HEK293 (cell line): ENCODE results near the gene OLR1.

Experiments used
- FEZF1 ChIP-seq: fragments of 450-650 bp; formaldehyde crosslinking; IDR thresholded peaks from 2 replicates; pipeline ENCODE4 v1.5.1; 2016; ENCODE audit warnings: missing biosample characterization, missing genetic modification characterization
- GLI4 ChIP-seq: fragments of 450-650 bp; formaldehyde crosslinking; IDR thresholded peaks from 2 replicates; pipeline ENCODE4 v1.5.1; 2016; ENCODE audit warnings: missing biosample characterization, missing genetic modification characterization
- GLIS2 ChIP-seq: fragments of 450-650 bp; formaldehyde crosslinking; IDR thresholded peaks from 2 replicates; pipeline ENCODE4 v1.5.1; 2016; ENCODE audit warnings: missing biosample characterization, missing genetic modification characterization
- HOXA7 ChIP-seq: sonication (generic); formaldehyde crosslinking; IDR thresholded peaks from 2 replicates; pipeline ENCODE4 v1.8.1; 2022; ENCODE audit warnings: missing genetic modification reagents, borderline replicate concordance
- MZF1 ChIP-seq: fragments of 450-650 bp; formaldehyde crosslinking; IDR thresholded peaks from 2 replicates; pipeline ENCODE4 v1.5.1; 2017; ENCODE audit warnings: missing biosample characterization, missing genetic modification characterization, borderline replicate concordance
- OVOL3 ChIP-seq: fragments of 450-650 bp; formaldehyde crosslinking; IDR thresholded peaks from 2 replicates; pipeline ENCODE4 v1.5.1; 2016; ENCODE audit warnings: missing biosample characterization, missing genetic modification characterization
- PRDM1 ChIP-seq: fragments of 450-650 bp; formaldehyde crosslinking; IDR thresholded peaks from 2 replicates; pipeline ENCODE4; 2016; ENCODE audit warnings: missing biosample characterization, missing genetic modification characterization
- SETDB1 ChIP-seq: IDR thresholded peaks from one replicate; pipeline ENCODE4 v1.6.1; 2017; ENCODE audit warnings: mild to moderate bottlenecking, low read length, moderate library complexity, mixed read lengths; ENCODE audit not compliant: insufficient read length
- ZBTB10 ChIP-seq: fragments of 450-650 bp; formaldehyde crosslinking; IDR thresholded peaks from 2 replicates; pipeline ENCODE4 v1.5.1; 2016; ENCODE audit warnings: missing biosample characterization, missing genetic modification characterization
- ZBTB17 ChIP-seq: fragments of 450-650 bp; formaldehyde crosslinking; IDR thresholded peaks from 2 replicates; pipeline ENCODE4 v1.5.1; 2016; ENCODE audit warnings: missing biosample characterization, missing genetic modification characterization
- ZNF121 ChIP-seq: fragments of 450-650 bp; formaldehyde crosslinking; IDR thresholded peaks from 2 replicates; pipeline ENCODE4 v1.5.1; 2016; ENCODE audit warnings: missing biosample characterization, missing genetic modification characterization
- ZNF24 ChIP-seq: fragments of 450-650 bp; formaldehyde crosslinking; IDR thresholded peaks from 2 replicates; pipeline ENCODE4 v1.5.1; 2016; ENCODE audit warnings: missing biosample characterization, missing genetic modification characterization
- ZNF274 ChIP-seq, 2 experiments: fragments of 200-500 bp in 1 of 2; fragments of 450-650 bp in 1 of 2; sonication (Bioruptor generic) in 1 of 2; formaldehyde crosslinking in 1 of 2; IDR thresholded peaks; 2 replicates each; pipeline versions ENCODE4 v1.5.1 to v1.6.1; 2014 to 2016; ENCODE audit warnings: borderline replicate concordance in 1 of 2, inconsistent platforms in 1 of 2, low read length in 1 of 2, missing biosample characterization in 1 of 2, missing genetic modification characterization in 1 of 2
- ZNF280D ChIP-seq: fragments of 450-650 bp; formaldehyde crosslinking; IDR thresholded peaks from 2 replicates; pipeline ENCODE4 v1.5.1; 2016; ENCODE audit warnings: missing biosample characterization, missing genetic modification characterization
- ZNF292 ChIP-seq: fragments of 450-650 bp; formaldehyde crosslinking; IDR thresholded peaks from 2 replicates; pipeline ENCODE4 v1.5.1; 2016; ENCODE audit warnings: low read depth, missing biosample characterization, missing genetic modification characterization, borderline replicate concordance
- ZNF335 ChIP-seq: fragments of 450-650 bp; formaldehyde crosslinking; conservative IDR thresholded peaks from 2 replicates; pipeline ENCODE4 v1.5.1; 2016; ENCODE audit warnings: missing biosample characterization, missing genetic modification characterization
- ZNF37A ChIP-seq: fragments of 450-650 bp; IDR thresholded peaks from 2 replicates; pipeline ENCODE4 v1.5.1; 2018; ENCODE audit warnings: missing biosample characterization, missing genetic modification characterization
- ZNF394 ChIP-seq: fragments of 450-650 bp; formaldehyde crosslinking; IDR thresholded peaks from 2 replicates; pipeline ENCODE4 v1.5.1; 2016; ENCODE audit warnings: missing biosample characterization, missing genetic modification characterization, mild to moderate bottlenecking, moderate library complexity, borderline replicate concordance
- ZNF501 ChIP-seq: fragments of 450-650 bp; formaldehyde crosslinking; IDR thresholded peaks from 2 replicates; pipeline ENCODE4 v1.5.1; 2016; ENCODE audit warnings: missing biosample characterization, missing genetic modification characterization
- ZNF529 ChIP-seq: fragments of 450-650 bp; formaldehyde crosslinking; IDR thresholded peaks from 2 replicates; pipeline ENCODE4 v1.5.1; 2017; ENCODE audit warnings: missing genetic modification characterization, missing biosample characterization; ENCODE audit not compliant: insufficient replicate concordance
- ZNF558 ChIP-seq: fragments of 450-650 bp; formaldehyde crosslinking; IDR thresholded peaks from 2 replicates; pipeline ENCODE4 v1.5.1; 2016; ENCODE audit warnings: missing biosample characterization, missing genetic modification characterization
- ZNF596 ChIP-seq: fragments of 450-650 bp; IDR thresholded peaks from 2 replicates; pipeline ENCODE4 v1.5.0; 2018; ENCODE audit warnings: missing biosample characterization, mild to moderate bottlenecking, missing genetic modification characterization, moderate library complexity
- ZNF639 ChIP-seq: fragments of 450-650 bp; formaldehyde crosslinking; IDR thresholded peaks from 2 replicates; pipeline ENCODE4 v1.5.1; 2016; ENCODE audit warnings: missing biosample characterization, missing genetic modification characterization
- ZNF658 ChIP-seq: fragments of 450-650 bp; formaldehyde crosslinking; IDR thresholded peaks from 2 replicates; pipeline ENCODE4; 2016; ENCODE audit warnings: missing biosample characterization, missing genetic modification characterization
- ZNF792 ChIP-seq: fragments of 450-650 bp; formaldehyde crosslinking; IDR thresholded peaks from 2 replicates; pipeline ENCODE4 v1.5.1; 2016; ENCODE audit warnings: missing biosample characterization, missing genetic modification characterization
- TF ChIP-seq, protein P1 (sequence below): fragments of 450-650 bp; formaldehyde crosslinking; IDR thresholded peaks from 2 replicates; pipeline ENCODE4 v1.5.1; 2016; ENCODE audit warnings: missing biosample characterization, missing genetic modification characterization
- TF ChIP-seq, protein P2 (sequence below): fragments of 450-650 bp; formaldehyde crosslinking; IDR thresholded peaks from 2 replicates; pipeline ENCODE4 v1.5.1; 2016; ENCODE audit warnings: missing biosample characterization, missing genetic modification characterization
- TF ChIP-seq, protein P3 (sequence below): fragments of 450-650 bp; formaldehyde crosslinking; IDR thresholded peaks from 2 replicates; pipeline ENCODE4 v1.5.1; 2016; ENCODE audit warnings: missing biosample characterization, missing genetic modification characterization

Gene OLR1

GRCh38 chr12:10213168-10214135 is 41.5 kb upstream of the OLR1 start (continued):
- TF ChIP-seq, protein P1, sequence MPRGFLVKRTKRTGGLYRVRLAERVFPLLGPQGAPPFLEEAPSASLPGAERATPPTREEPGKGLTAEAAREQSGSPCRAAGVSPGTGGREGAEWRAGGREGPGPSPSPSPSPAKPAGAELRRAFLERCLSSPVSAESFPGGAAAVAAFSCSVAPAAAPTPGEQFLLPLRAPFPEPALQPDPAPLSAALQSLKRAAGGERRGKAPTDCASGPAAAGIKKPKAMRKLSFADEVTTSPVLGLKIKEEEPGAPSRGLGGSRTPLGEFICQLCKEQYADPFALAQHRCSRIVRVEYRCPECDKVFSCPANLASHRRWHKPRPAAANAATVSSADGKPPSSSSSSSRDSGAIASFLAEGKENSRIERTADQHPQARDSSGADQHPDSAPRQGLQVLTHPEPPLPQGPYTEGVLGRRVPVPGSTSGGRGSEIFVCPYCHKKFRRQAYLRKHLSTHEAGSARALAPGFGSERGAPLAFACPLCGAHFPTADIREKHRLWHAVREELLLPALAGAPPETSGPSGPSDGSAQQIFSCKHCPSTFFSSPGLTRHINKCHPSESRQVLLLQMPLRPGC (tag by site-specific recombination): no peak
- TF ChIP-seq ZBTB17 (peak; percentile 65), ZNF121 (tag by site-specific recombination) (peak; percentile 52; the same call in 1 of the 2 replicates), ZNF792 (tag by site-specific recombination) (no peak), PRDM1 (tag by site-specific recombination) (no peak), FEZF1 (tag by site-specific recombination) (no peak), OVOL3 (tag by site-specific recombination) (no peak), GLI4 (tag by site-specific recombination) (peak; percentile 91; the same call in 1 of the 2 replicates), ZNF24 (tag by site-specific recombination) (no peak), MZF1 (tag by site-specific recombination) (no peak), ZNF658 (tag by site-specific recombination) (no peak), ZNF639 (tag by site-specific recombination) (no peak), SETDB1 (no peak), ZNF501 (tag by site-specific recombination) (no peak), ZNF37A (tag by site-specific recombination) (no peak), ZNF335 (tag by site-specific recombination) (peak; percentile 83), GLIS2 (tag by site-specific recombination) (no peak), ZNF596 (tag by site-specific recombination) (no peak), HOXA7 (CRISPR knock-in tag) (no peak), ZNF274 (IDR thresholded peaks at IDR 0.05; ENCODE audit: low read length) (no peak), ZNF274 (tag by site-specific recombination; IDR thresholded peaks at IDR 0.05; ENCODE audit: borderline replicate concordance) (no peak), ZNF394 (tag by site-specific recombination) (no peak), ZBTB10 (tag by site-specific recombination) (no peak), ZNF529 (no peak), ZNF280D (no peak), ZNF292 (no peak), ZNF558 (no peak)
- TF ChIP-seq, protein P2, sequence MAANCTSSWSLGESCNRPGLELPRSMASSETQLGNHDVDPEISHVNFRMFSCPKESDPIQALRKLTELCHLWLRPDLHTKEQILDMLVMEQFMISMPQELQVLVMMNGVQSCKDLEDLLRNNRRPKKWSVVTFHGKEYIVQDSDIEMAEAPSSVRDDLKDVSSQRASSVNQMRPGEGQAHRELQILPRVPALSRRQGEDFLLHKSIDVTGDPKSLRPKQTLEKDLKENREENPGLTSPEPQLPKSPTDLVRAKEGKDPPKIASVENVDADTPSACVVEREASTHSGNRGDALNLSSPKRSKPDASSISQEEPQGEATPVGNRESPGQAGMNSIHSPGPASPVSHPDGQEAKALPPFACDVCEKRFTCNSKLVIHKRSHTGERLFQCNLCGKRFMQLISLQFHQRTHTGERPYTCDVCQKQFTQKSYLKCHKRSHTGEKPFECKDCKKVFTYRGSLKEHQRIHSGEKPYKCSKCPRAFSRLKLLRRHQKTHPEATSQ (tag by site-specific recombination): no peak
- TF ChIP-seq, protein P3, sequence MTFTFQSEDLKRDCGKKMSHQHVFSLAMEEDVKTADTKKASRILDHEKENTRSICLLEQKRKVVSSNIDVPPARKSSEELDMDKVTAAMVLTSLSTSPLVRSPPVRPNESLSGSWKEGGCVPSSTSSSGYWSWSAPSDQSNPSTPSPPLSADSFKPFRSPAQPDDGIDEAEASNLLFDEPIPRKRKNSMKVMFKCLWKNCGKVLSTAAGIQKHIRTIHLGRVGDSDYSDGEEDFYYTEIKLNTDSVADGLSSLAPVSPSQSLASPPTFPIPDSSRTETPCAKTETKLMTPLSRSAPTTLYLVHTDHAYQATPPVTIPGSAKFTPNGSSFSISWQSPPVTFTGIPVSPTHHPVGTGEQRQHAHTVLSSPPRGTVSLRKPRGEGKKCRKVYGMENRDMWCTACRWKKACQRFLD (tag by site-specific recombination): no peak
